ENCODE results near the gene NMU.

GRCh38 chr4:55617587-55618197, 18.4 kb downstream of the NMU start:
- no peak for TF ChIP-seq POLR2AphosphoS5 (IDR thresholded peaks at IDR 0.05; ENCODE audit: borderline replicate concordance, low read depth, low read length)
- no peak for TF ChIP-seq EZH2 (IDR thresholded peaks at IDR 0.05)
- no peak for TF ChIP-seq FOXP2 (optimal IDR thresholded peaks at IDR 0.05; ENCODE audit: control extremely low read depth, extremely low read length, insufficient read depth)

All from SK-N-MC (cell line).